ENCODE data around the gene TTLL7.

Gene TTLL7

GRCh38 chr1:83905315-83905907 lies 93.5 kb downstream of the TTLL7 start:
- peak; percentile 12 for TF ChIP-seq CTCF (IDR thresholded peaks at IDR 0.05; ENCODE audit: extremely low read depth, missing control alignments)
- peak; percentile 11 for DNase-seq (ENCODE audit: low spot score)

- no peak for DNase-seq (ENCODE audit: low spot score)
- TF ChIP-seq CTCF (IDR thresholded peaks at IDR 0.05; ENCODE audit: extremely low read depth, missing control alignments), result no peak
Measured at GRCh38 chr1:83901547-83902155, 97.3 kb downstream of the TTLL7 start.

- DNase-seq (ENCODE audit: low spot score), result no peak
- TF ChIP-seq CTCF (IDR thresholded peaks at IDR 0.05; ENCODE audit: extremely low read depth, missing control alignments), result no peak
Measured at GRCh38 chr1:83900524-83900923, 98.4 kb downstream of the TTLL7 start.

- TF ChIP-seq CTCF (IDR thresholded peaks at IDR 0.05; ENCODE audit: extremely low read depth, missing control alignments), result no peak
- DNase-seq (ENCODE audit: low spot score), result no peak
Measured at GRCh38 chr1:83897516-83897915, 101.4 kb downstream of the TTLL7 start.

- TF ChIP-seq CTCF (IDR thresholded peaks at IDR 0.05; ENCODE audit: extremely low read depth, missing control alignments), result no peak
- DNase-seq (ENCODE audit: low spot score), result no peak
Measured at GRCh38 chr1:83896299-83896698, 102.6 kb downstream of the TTLL7 start.

GRCh38 chr1:83889707-83890106 lies 109.2 kb downstream of the TTLL7 start:
- DNase-seq (ENCODE audit: low spot score), result no peak

More at GRCh38 chr1:83889707-83890106, 109.2 kb downstream of the TTLL7 start:
- TF ChIP-seq CTCF (IDR thresholded peaks at IDR 0.05; ENCODE audit: extremely low read depth, missing control alignments), result no peak

Data from GM20000 (cell line).